ENCODE results near the gene PSMA5.

Gene PSMA5

GRCh38 chr1:109443476-109443875 is 17.2 kb upstream of the PSMA5 start:
- H2BK15ac ChIP-seq (ENCODE audit: low read length) = no peak overlapping the region
- H3K18ac ChIP-seq (ENCODE audit: low read length) = no peak overlapping the region
- H3K23ac ChIP-seq (ENCODE audit: low read depth, low read length, poor library complexity) = no peak overlapping the region
- DNase-seq (ENCODE audit: low spot score) = no peak
- WGBS, 2 donors (ENCODE audit: extremely low coverage in 2 of 2, insufficient read length in 2 of 2, insufficient replicate concordance in 1 of 2) = no CpG with 5 or more reads among the region's 2 CpGs
- H2BK120ac ChIP-seq (ENCODE audit: low read depth, low read length) = no peak overlapping the region
- H2BK5ac ChIP-seq (ENCODE audit: low read length) = no peak overlapping the region
- no peaks in the 10 kb centered on the region for H3K79me1 ChIP-seq (ENCODE audit: low read depth, low read length)
- no peak overlapping the region for H4K91ac ChIP-seq (ENCODE audit: low read depth, low read length, poor library complexity)
- H3K4ac ChIP-seq (ENCODE audit: low read length) = no peak overlapping the region
- no peak overlapping the region for H3K4me2 ChIP-seq (ENCODE audit: insufficient read depth, low read length, poor library complexity, severe bottlenecking)
- no peak overlapping the region for H3K4me3 ChIP-seq (ENCODE audit: low read length in 2 of 2)
- no peaks in the 10 kb centered on the region for H3K36me3 ChIP-seq (replicated peaks in 1 of 2; ENCODE audit: control insufficient read depth in 2 of 2, insufficient read depth in 2 of 2, low read length in 2 of 2)
- no peak overlapping the region for H3K27ac ChIP-seq (replicated peaks; ENCODE audit: low read length)
- H2BK12ac ChIP-seq (ENCODE audit: low read length) = no peak overlapping the region
- H2AK5ac ChIP-seq (ENCODE audit: low read depth, low read length) = no peak overlapping the region
- no peak overlapping the region for H4K8ac ChIP-seq (ENCODE audit: low read depth, low read length)
- peaks cover 0 to 2% of the 10 kb centered on the region in 2 donors for H3K4me1 ChIP-seq (ENCODE audit: control insufficient read depth in 2 of 2, insufficient read depth in 1 of 2, low read depth in 1 of 2, low read length in 2 of 2)
- H3K9ac ChIP-seq (ENCODE audit: low read depth, low read length, poor library complexity) = no peak overlapping the region
- H3K27me3 ChIP-seq (ENCODE audit: control insufficient read depth in 3 of 3, insufficient read depth in 3 of 3, low read depth in 1 of 3, low read length in 3 of 3) = peaks cover 0 to 36% (median 0%) of the 10 kb centered on the region in 3 experiments
- H3K9me3 ChIP-seq (replicated peaks in 1 of 2; ENCODE audit: control insufficient read depth in 2 of 2, insufficient read depth in 1 of 2, low read depth in 1 of 2, low read length in 2 of 2) = peaks cover 0 to 5% of the 10 kb centered on the region in 2 donors
- H3K14ac ChIP-seq (ENCODE audit: low read length) = no peak overlapping the region
- no peak overlapping the region for H2AFZ ChIP-seq (ENCODE audit: low read length)

GRCh38 chr1:109441069-109441468 is 14.8 kb upstream of the PSMA5 start:
- no peak overlapping the region for H3K4ac ChIP-seq (ENCODE audit: low read length)
- H3K4me1 ChIP-seq (ENCODE audit: control insufficient read depth in 2 of 2, insufficient read depth in 1 of 2, low read depth in 1 of 2, low read length in 2 of 2) = peaks cover 0 to 2% of the 10 kb centered on the region in 2 donors
- no peaks in the 10 kb centered on the region for H3K79me1 ChIP-seq (ENCODE audit: low read depth, low read length)
- no peak overlapping the region for H4K91ac ChIP-seq (ENCODE audit: low read depth, low read length, poor library complexity)
- H4K8ac ChIP-seq (ENCODE audit: low read depth, low read length) = no peak overlapping the region
- no peak overlapping the region for H2AK5ac ChIP-seq (ENCODE audit: low read depth, low read length)
- H2BK120ac ChIP-seq (ENCODE audit: low read depth, low read length) = no peak overlapping the region
- H2BK12ac ChIP-seq (ENCODE audit: low read length) = no peak overlapping the region
- no peak overlapping the region for H3K18ac ChIP-seq (ENCODE audit: low read length)
- H3K27me3 ChIP-seq (ENCODE audit: control insufficient read depth in 3 of 3, insufficient read depth in 3 of 3, low read depth in 1 of 3, low read length in 3 of 3) = peaks cover 0 to 29% (median 0%) of the 10 kb centered on the region in 3 experiments
- no peaks in the 10 kb centered on the region for H3K36me3 ChIP-seq (replicated peaks in 1 of 2; ENCODE audit: control insufficient read depth in 2 of 2, insufficient read depth in 2 of 2, low read length in 2 of 2)
- H3K14ac ChIP-seq (ENCODE audit: low read length) = no peak overlapping the region
- no peak overlapping the region for H2BK15ac ChIP-seq (ENCODE audit: low read length)
- H3K4me2 ChIP-seq (ENCODE audit: insufficient read depth, low read length, poor library complexity, severe bottlenecking) = no peak overlapping the region
- no peak for DNase-seq (ENCODE audit: low spot score)
- H3K9me3 ChIP-seq (replicated peaks in 1 of 2; ENCODE audit: control insufficient read depth in 2 of 2, insufficient read depth in 1 of 2, low read depth in 1 of 2, low read length in 2 of 2) = peaks cover 0 to 5% of the 10 kb centered on the region in 2 donors
- H2AFZ ChIP-seq (ENCODE audit: low read length) = no peak overlapping the region
- no peak overlapping the region for H3K4me3 ChIP-seq (ENCODE audit: low read length in 2 of 2)
- H3K23ac ChIP-seq (ENCODE audit: low read depth, low read length, poor library complexity) = no peak overlapping the region
- WGBS, 2 donors (ENCODE audit: extremely low coverage in 2 of 2, insufficient read length in 2 of 2, insufficient replicate concordance in 1 of 2) = no CpG with 5 or more reads among the region's 1 CpG
- H2BK5ac ChIP-seq (ENCODE audit: low read length) = no peak overlapping the region
- H3K27ac ChIP-seq (replicated peaks; ENCODE audit: low read length) = no peak overlapping the region
- no peak overlapping the region for H3K9ac ChIP-seq (ENCODE audit: low read depth, low read length, poor library complexity)

DNA sequence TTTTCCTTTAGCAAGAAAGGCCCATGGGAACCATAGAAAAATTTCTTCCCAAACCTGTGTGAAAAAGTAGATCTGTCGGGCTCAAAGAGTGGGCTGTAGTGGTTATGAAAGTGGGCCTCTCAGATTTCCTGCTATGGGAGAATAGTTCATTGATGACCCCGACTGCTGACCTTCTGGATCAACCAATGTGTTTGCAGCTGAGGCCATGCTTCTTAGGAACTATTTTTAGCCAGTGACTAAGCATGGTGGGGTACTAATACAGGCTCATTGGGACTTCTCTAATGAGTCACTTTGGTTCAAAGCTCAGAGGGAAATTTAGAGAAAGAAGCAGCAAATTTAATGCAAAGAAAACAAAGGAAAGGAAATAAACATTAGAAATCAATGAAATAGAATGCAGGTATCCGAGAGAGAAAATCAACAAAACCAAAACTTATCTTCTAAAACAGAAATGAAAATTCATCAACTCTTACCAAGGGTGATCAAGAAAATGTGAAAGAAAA is 12.6 kb upstream of the PSMA5 start:
- DNase-seq (ENCODE audit: low spot score) = no peak
- H3K36me3 ChIP-seq (replicated peaks in 1 of 2; ENCODE audit: control insufficient read depth in 2 of 2, insufficient read depth in 2 of 2, low read length in 2 of 2) = no peaks in the 10 kb centered on the region
- WGBS, 2 donors (ENCODE audit: extremely low coverage in 2 of 2, insufficient read length in 2 of 2, insufficient replicate concordance in 1 of 2) = no CpG with 5 or more reads among the region's 3 CpGs
- peaks cover 0 to 12% (median 0%) of the 10 kb centered on the region in 3 experiments for H3K27me3 ChIP-seq (ENCODE audit: control insufficient read depth in 3 of 3, insufficient read depth in 3 of 3, low read depth in 1 of 3, low read length in 3 of 3)
- H4K91ac ChIP-seq (ENCODE audit: low read depth, low read length, poor library complexity) = no peak overlapping the region
- H2AFZ ChIP-seq (ENCODE audit: low read length) = peak overlapping the region; percentile 31
- H2BK120ac ChIP-seq (ENCODE audit: low read depth, low read length) = no peak overlapping the region
- H3K4me1 ChIP-seq (ENCODE audit: control insufficient read depth in 2 of 2, insufficient read depth in 1 of 2, low read depth in 1 of 2, low read length in 2 of 2) = peaks cover 0 to 2% of the 10 kb centered on the region in 2 donors
- H3K79me1 ChIP-seq (ENCODE audit: low read depth, low read length) = no peaks in the 10 kb centered on the region
- H3K4me3 ChIP-seq (ENCODE audit: low read length in 2 of 2) = no peak overlapping the region
- no peak overlapping the region for H2BK12ac ChIP-seq (ENCODE audit: low read length)
- H3K4me2 ChIP-seq (ENCODE audit: insufficient read depth, low read length, poor library complexity, severe bottlenecking) = no peak overlapping the region
- H3K14ac ChIP-seq (ENCODE audit: low read length) = no peak overlapping the region
- H2BK15ac ChIP-seq (ENCODE audit: low read length) = no peak overlapping the region
- no peak overlapping the region for H2BK5ac ChIP-seq (ENCODE audit: low read length)
- H3K27ac ChIP-seq (replicated peaks; ENCODE audit: low read length) = no peak overlapping the region
- H3K9me3 ChIP-seq (replicated peaks in 1 of 2; ENCODE audit: control insufficient read depth in 2 of 2, insufficient read depth in 1 of 2, low read depth in 1 of 2, low read length in 2 of 2) = peaks cover 0 to 5% of the 10 kb centered on the region in 2 donors
- no peak overlapping the region for H4K8ac ChIP-seq (ENCODE audit: low read depth, low read length)
- no peak overlapping the region for H3K23ac ChIP-seq (ENCODE audit: low read depth, low read length, poor library complexity)
- H3K9ac ChIP-seq (ENCODE audit: low read depth, low read length, poor library complexity) = no peak overlapping the region
- no peak overlapping the region for H2AK5ac ChIP-seq (ENCODE audit: low read depth, low read length)
- no peak overlapping the region for H3K4ac ChIP-seq (ENCODE audit: low read length)
- H3K18ac ChIP-seq (ENCODE audit: low read length) = no peak overlapping the region

GRCh38 chr1:109434484-109434883 is 8.2 kb upstream of the PSMA5 start:
- Histone ChIP-seq H2BK15ac (ENCODE audit: low read length) (no peak overlapping the region), H4K8ac (ENCODE audit: low read depth, low read length) (no peak overlapping the region), H2BK120ac (ENCODE audit: low read depth, low read length) (no peak overlapping the region), H3K36me3 (replicated peaks in 1 of 2; ENCODE audit: control insufficient read depth in 2 of 2, insufficient read depth in 2 of 2, low read length in 2 of 2) (no peaks in the 10 kb centered on the region), H3K18ac (ENCODE audit: low read length) (no peak overlapping the region), H3K23ac (ENCODE audit: low read depth, low read length, poor library complexity) (no peak overlapping the region), H3K79me1 (ENCODE audit: low read depth, low read length) (no peaks in the 10 kb centered on the region), H3K9ac (ENCODE audit: low read depth, low read length, poor library complexity) (no peak overlapping the region), H3K4me3 (ENCODE audit: low read length in 2 of 2) (no peak overlapping the region), H3K9me3 (replicated peaks in 1 of 2; ENCODE audit: control insufficient read depth in 2 of 2, insufficient read depth in 1 of 2, low read depth in 1 of 2, low read length in 2 of 2) (peaks cover 0 to under 1% of the 10 kb centered on the region in 2 donors), H3K4me1 (ENCODE audit: control insufficient read depth in 2 of 2, insufficient read depth in 1 of 2, low read depth in 1 of 2, low read length in 2 of 2) (peaks cover 0 to 2% of the 10 kb centered on the region in 2 donors), H3K27ac (replicated peaks; ENCODE audit: low read length) (no peak overlapping the region), H2AFZ (ENCODE audit: low read length) (no peak overlapping the region), H2AK5ac (ENCODE audit: low read depth, low read length) (no peak overlapping the region), H3K4ac (ENCODE audit: low read length) (no peak overlapping the region), H3K4me2 (ENCODE audit: insufficient read depth, low read length, poor library complexity, severe bottlenecking) (no peak overlapping the region), H4K91ac (ENCODE audit: low read depth, low read length, poor library complexity) (no peak overlapping the region), H2BK5ac (ENCODE audit: low read length) (no peak overlapping the region), H3K27me3 (ENCODE audit: control insufficient read depth in 3 of 3, insufficient read depth in 3 of 3, low read depth in 1 of 3, low read length in 3 of 3) (no peaks in the 10 kb centered on the region), H3K14ac (ENCODE audit: low read length) (no peak overlapping the region), H2BK12ac (ENCODE audit: low read length) (no peak overlapping the region)
- no CpG with 5 or more reads among the region's 1 CpG for WGBS, 2 donors (ENCODE audit: extremely low coverage in 2 of 2, insufficient read length in 2 of 2, insufficient replicate concordance in 1 of 2)
- no peak for DNase-seq (ENCODE audit: low spot score)

Measured in neuronal stem cell (in vitro differentiated cells).